PC-9 (cell line): ENCODE data around the gene PICALM. TPM values are rescaled to one million over a fixed set of nuclear protein-coding genes. Genes with fewer than 3 reads are reported as not detected.
"Not testable (repeated sequence)": the region's sequence is repeated elsewhere in the genome, so short reads cannot be mapped to it uniquely, and the experiment has no call there.

Experiments used
- BruUV-seq: library from RNA; stranded (reverse); fragments of 400-500 nt; replicated peaks from 2 replicates; lab custom pipeline; 2021; lab: Mats Ljungman, UMichigan
- CTCF ChIA-PET: fragments of 300-600 bp; sonication (Branson Sonifier 250); formaldehyde crosslinking; loops from one replicate; lab custom pipeline; 2022; ENCODE audit warnings: antibody characterized with exemption; lab: Charles Lee
- POLR2A ChIA-PET: fragments of 300-600 bp; sonication (Branson Sonifier 250); formaldehyde crosslinking; loops from one replicate; lab custom pipeline; 2022; ENCODE audit warnings: antibody characterized with exemption; ENCODE audit not compliant: unreplicated experiment; lab: Charles Lee
- DNase-seq, 2 experiments: peaks; one replicate each; pipeline versions ENCODE4 v3.0.0 to v3.0.0-alpha.2; 2015 to 2022; ENCODE audit warnings: mixed read lengths in 1 of 2
- H2AFZ ChIP-seq: fragments of 200-600 bp; sonication (generic); 2 replicates; pipeline ENCODE4 v1.8.1; 2017; ENCODE audit warnings: antibody characterized with exemption
- H3F3A ChIP-seq: fragments of 200-600 bp; sonication (generic); 2 replicates; pipeline ENCODE4 v1.8.1; 2017; ENCODE audit warnings: antibody characterized with exemption, mild to moderate bottlenecking, low read depth; ENCODE audit not compliant: insufficient read depth
- H3K27ac ChIP-seq: fragments of 200-600 bp; sonication (generic); 2 replicates; pipeline ENCODE4 v1.6.1; 2016; ENCODE audit warnings: mixed run types
- H3K27me3 ChIP-seq: fragments of 200-600 bp; sonication (generic); 2 replicates; pipeline ENCODE4 v1.6.1; 2016; ENCODE audit warnings: low read depth, mixed run types; ENCODE audit not compliant: insufficient read depth
- H3K36me3 ChIP-seq: fragments of 200-600 bp; sonication (generic); 2 replicates; pipeline ENCODE4 v1.6.1; 2016; ENCODE audit warnings: low read depth, mixed run types
- H3K4me1 ChIP-seq: fragments of 200-600 bp; sonication (generic); replicated peaks from 2 replicates; pipeline ENCODE4 v1.6.1; 2016; ENCODE audit warnings: mixed run types; ENCODE audit not compliant: insufficient read depth
- H3K4me2 ChIP-seq: fragments of 200-600 bp; sonication (generic); 2 replicates; pipeline ENCODE4 v1.6.1; 2017; ENCODE audit warnings: mixed run types
- H3K4me3 ChIP-seq: fragments of 200-600 bp; sonication (generic); 2 replicates; pipeline ENCODE4 v1.6.1; 2016; ENCODE audit warnings: mixed run types
- H3K79me2 ChIP-seq: fragments of 200-600 bp; sonication (generic); 2 replicates; pipeline ENCODE4 v1.6.1; 2017; ENCODE audit warnings: low read depth, mixed run types
- H3K9me2 ChIP-seq: fragments of 200-600 bp; sonication (generic); 2 replicates; pipeline ENCODE4 v1.8.1; 2017; ENCODE audit warnings: mild to moderate bottlenecking; ENCODE audit not compliant: insufficient read depth
- H3K9me3 ChIP-seq: fragments of 200-600 bp; sonication (generic); 2 replicates; pipeline ENCODE4 v1.8.1; 2016; ENCODE audit warnings: low read depth; ENCODE audit not compliant: insufficient read depth
- H4K20me1 ChIP-seq: fragments of 200-600 bp; sonication (generic); 2 replicates; pipeline ENCODE4 v1.8.1; 2017; ENCODE audit not compliant: insufficient read depth
- CTCF ChIP-seq: fragments of 200-600 bp; sonication (generic); conservative IDR thresholded peaks from 2 replicates; pipeline ENCODE4 v1.6.1; 2017; ENCODE audit warnings: mixed run types, antibody characterized with exemption, mild to moderate bottlenecking, moderate library complexity
- EZH2 ChIP-seq: fragments of 200-600 bp; sonication (generic); IDR thresholded peaks from 2 replicates; pipeline ENCODE4 v1.8.0; 2017; ENCODE audit warnings: antibody characterized with exemption, low read depth
- intact Hi-C: fragments of 100-400 bp; cut with micrococcal nuclease; formaldehyde crosslinking; loops from one replicate; pipeline ENCODE4 v1.10.0; 2022; ENCODE audit not compliant: unreplicated experiment
- total RNA-seq: library from RNA; stranded (reverse); gene quantifications from 2 replicates; pipeline ENCODE4 v1.2.3, GENCODE V29; 2021

Gene PICALM
- total RNA-seq, 1 experiment from 2014 or later, result 116 TPM

GRCh38 chr11:85935751-85936150 lies 133.1 kb downstream of the PICALM start:
- Histone ChIP-seq H3K4me3 (no peak overlapping the region), H3K27ac (no peak overlapping the region), H3F3A (no peaks in the 10 kb centered on the region), H2AFZ (no peak overlapping the region), H3K36me3 (no peaks in the 10 kb centered on the region), H3K27me3 (no peaks in the 10 kb centered on the region), H3K9me2 (no peaks in the 10 kb centered on the region), H3K79me2 (no peaks in the 10 kb centered on the region), H3K4me1 (no peaks in the 10 kb centered on the region), H4K20me1 (no peaks in the 10 kb centered on the region), H3K4me2 (no peak overlapping the region), H3K9me3 (peaks cover 4% of the 10 kb centered on the region; the same call in 1 of the 2 replicates)
- POLR2A ChIA-PET, result no interaction called here
- no TSS peak for BruUV-seq
- TF ChIP-seq CTCF, result no peak
- TF ChIP-seq EZH2, result no peak
- no peak for DNase-seq
- CTCF ChIA-PET, result no interaction called here
- intact Hi-C loops, result no loop called here

DNA sequence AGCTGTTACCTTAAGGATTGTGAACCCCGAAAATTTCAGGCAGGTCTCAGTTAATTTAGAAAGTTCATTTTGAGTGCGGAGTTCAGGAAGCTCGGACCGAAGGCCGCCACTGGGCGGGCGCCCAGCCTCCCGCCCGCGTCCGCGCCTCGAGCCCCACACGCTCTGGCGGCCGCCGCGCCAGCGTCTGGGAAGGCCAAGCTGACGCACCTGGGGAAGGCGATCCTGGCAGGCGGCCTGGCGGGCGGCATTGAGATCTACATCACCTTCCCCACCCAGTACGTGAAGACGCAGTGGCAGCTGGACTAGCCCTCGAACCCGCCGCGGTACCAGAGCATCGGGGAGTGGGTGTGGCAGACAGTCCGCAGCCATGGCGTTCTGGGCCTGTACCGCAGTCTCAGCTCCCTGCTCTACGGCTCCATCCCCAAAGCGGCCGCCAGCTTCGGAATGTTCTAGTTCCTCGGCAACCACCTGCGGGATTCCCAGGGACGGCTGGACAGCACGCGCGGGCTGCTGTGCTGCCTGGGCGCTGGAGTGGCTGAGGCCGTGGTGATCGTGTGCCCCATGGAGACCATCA lies 134.2 kb downstream of the PICALM start:
- H3K4me3 ChIP-seq, result no peak overlapping the region
- BruUV-seq, result no TSS peak
- intact Hi-C loops, result no loop called here
- no peak overlapping the region for H3K4me2 ChIP-seq
- H3F3A ChIP-seq, result no peaks in the 10 kb centered on the region
- no peaks in the 10 kb centered on the region for H3K79me2 ChIP-seq
- H3K36me3 ChIP-seq, result no peaks in the 10 kb centered on the region
- no peak overlapping the region for H3K27ac ChIP-seq
- H3K4me1 ChIP-seq, result no peaks in the 10 kb centered on the region
- peaks cover 4% of the 10 kb centered on the region; the same call in 1 of the 2 replicates for H3K9me3 ChIP-seq
- H2AFZ ChIP-seq, result no peak overlapping the region
- TF ChIP-seq EZH2 (no peak), CTCF (no peak)
- DNase-seq, result no peak
- CTCF ChIA-PET, result no interaction called here
- POLR2A ChIA-PET, result no interaction called here
- H3K27me3 ChIP-seq, result no peaks in the 10 kb centered on the region
- H3K9me2 ChIP-seq, result no peaks in the 10 kb centered on the region
- no peaks in the 10 kb centered on the region for H4K20me1 ChIP-seq

- no peak for DNase-seq
- Histone ChIP-seq H3K27ac (no peak overlapping the region), H3K27me3 (no peaks in the 10 kb centered on the region), H4K20me1 (no peaks in the 10 kb centered on the region), H3F3A (no peaks in the 10 kb centered on the region), H3K79me2 (no peaks in the 10 kb centered on the region), H3K36me3 (no peaks in the 10 kb centered on the region), H3K9me3 (no peaks in the 10 kb centered on the region), H3K9me2 (no peaks in the 10 kb centered on the region), H3K4me1 (no peaks in the 10 kb centered on the region), H3K4me2 (no peak overlapping the region), H3K4me3 (no peak overlapping the region), H2AFZ (no peak overlapping the region)
- TF ChIP-seq CTCF (no peak), EZH2 (no peak)
- BruUV-seq, result no TSS peak
- ChIA-PET POLR2A (no interaction called here), CTCF (no interaction called here)
- intact Hi-C loops, result no loop called here
These were observed 138.0 kb downstream of the PICALM start for GRCh38 chr11:85930879-85931366.

DNA sequence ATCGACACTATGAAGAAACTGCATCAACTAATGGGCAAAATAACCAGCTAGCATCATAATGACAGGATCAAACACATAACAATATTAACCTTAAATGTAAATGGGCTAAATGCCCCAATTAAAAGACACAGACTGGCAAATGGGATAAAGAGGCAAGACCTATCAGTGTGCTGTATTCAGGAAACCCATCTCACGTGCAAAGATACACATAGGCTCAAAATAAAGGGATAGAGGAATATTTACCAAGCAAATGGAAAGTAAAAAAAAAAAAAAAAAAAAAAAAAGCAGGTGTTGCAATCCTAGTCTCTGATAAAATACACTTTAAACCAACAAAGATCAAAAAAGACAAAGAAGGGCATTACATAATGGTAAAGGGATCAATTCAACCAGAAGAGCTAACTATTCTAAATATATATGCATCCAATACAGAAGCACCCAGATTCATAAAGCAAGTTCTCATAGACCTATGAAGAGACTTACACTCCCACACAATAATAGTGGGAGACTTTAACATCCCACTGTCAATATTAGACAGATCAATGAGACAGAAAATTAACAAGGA lies 142.2 kb downstream of the PICALM start:
- H3F3A ChIP-seq, H3K4me2 ChIP-seq, H3K27ac ChIP-seq, H3K4me1 ChIP-seq, H3K4me3 ChIP-seq, H3K79me2 ChIP-seq, CTCF ChIA-PET, BruUV-seq, POLR2A ChIA-PET, H3K36me3 ChIP-seq, intact Hi-C loops, H3K9me3 ChIP-seq, H3K9me2 ChIP-seq, DNase-seq, H4K20me1 ChIP-seq, H2AFZ ChIP-seq, H3K27me3 ChIP-seq: not testable (repeated sequence)
